Measurements from ENCODE around the gene SKOR1. TPM values are rescaled to one million over a fixed set of nuclear protein-coding genes. Genes with fewer than 3 reads are reported as not detected.

SKOR1 gene
- 1 to 10 TPM; 1.2 to 1.3 TPM for total RNA-seq
- 1 to 10 TPM in 1 of 2 donors, not detected in 1; 1.0 TPM for polyA plus RNA-seq
- long read RNA-seq, donor 1 = 0 reads
- long read RNA-seq, donor 2 = 0 reads

GRCh38 chr15:67824976-67825880, at the start of gene SKOR1:
Gene SKOR1 (plus strand): TSS chr15:67825509. CDS start chr15:67825603, 94 bp downstream.
- 0 to 1% methylated on average over 48 to 58 of the region's 58 CpGs for WGBS, 2 donors
- intact Hi-C loops (cut with DNase I) = no loop called here
- Histone ChIP-seq H3K27me3 (ENCODE audit: control insufficient read depth in 1 of 2, insufficient read depth in 2 of 2, low read length in 1 of 2) (peaks cover 0 to 2% of the 10 kb centered on the region in 2 donors), H3K36me3 (ENCODE audit: control insufficient read depth in 1 of 2, insufficient read depth in 2 of 2, low read length in 1 of 2) (no peaks in the 10 kb centered on the region), H3K9me3 (ENCODE audit: control insufficient read depth, low read length) (peaks cover 3% of the 10 kb centered on the region), H3K27ac (ENCODE audit: low read depth in 1 of 2, low read length in 2 of 2) (no peak within 1 kb of the TSS), H3K4me3 (ENCODE audit: low read length in 2 of 2) (no peak within 1 kb of the TSS), H3K4me1 (ENCODE audit: control insufficient read depth in 1 of 2, insufficient read depth in 2 of 2, low read length in 2 of 2) (no peaks in the 10 kb centered on the region)
- no peak for ATAC-seq (ENCODE audit: low FRiP score)
- peak in 1 of 2 donors; percentile 80 for DNase-seq

GRCh38 chr15:67775998-67776397, 49.3 kb upstream of the SKOR1 start:
- Histone ChIP-seq H3K36me3 (ENCODE audit: control insufficient read depth in 1 of 2, insufficient read depth in 2 of 2, low read length in 1 of 2) (no peaks in the 10 kb centered on the region), H3K27me3 (ENCODE audit: control insufficient read depth in 1 of 2, insufficient read depth in 2 of 2, low read length in 1 of 2) (no peaks in the 10 kb centered on the region), H3K27ac (ENCODE audit: low read depth in 1 of 2, low read length in 2 of 2) (no peak overlapping the region), H3K9me3 (ENCODE audit: control insufficient read depth, low read length) (no peaks in the 10 kb centered on the region), H3K4me1 (ENCODE audit: control insufficient read depth in 1 of 2, insufficient read depth in 2 of 2, low read length in 2 of 2) (no peaks in the 10 kb centered on the region), H3K4me3 (ENCODE audit: low read length in 2 of 2) (no peak overlapping the region)
- 93 to 94% methylated on average over 3 of the region's 3 CpGs for WGBS, 2 donors
- DNase-seq (no peak), ATAC-seq (ENCODE audit: low FRiP score) (no peak)
- intact Hi-C loops (cut with DNase I) = no loop called here

GRCh38 chr15:67776600-67776999, 48.7 kb upstream of the SKOR1 start:
- intact Hi-C loops (cut with DNase I) = no loop called here
- Histone ChIP-seq H3K27me3 (ENCODE audit: control insufficient read depth in 1 of 2, insufficient read depth in 2 of 2, low read length in 1 of 2) (no peaks in the 10 kb centered on the region), H3K4me3 (ENCODE audit: low read length in 2 of 2) (no peak overlapping the region), H3K27ac (ENCODE audit: low read depth in 1 of 2, low read length in 2 of 2) (no peak overlapping the region), H3K4me1 (ENCODE audit: control insufficient read depth in 1 of 2, insufficient read depth in 2 of 2, low read length in 2 of 2) (no peaks in the 10 kb centered on the region), H3K36me3 (ENCODE audit: control insufficient read depth in 1 of 2, insufficient read depth in 2 of 2, low read length in 1 of 2) (no peaks in the 10 kb centered on the region), H3K9me3 (ENCODE audit: control insufficient read depth, low read length) (no peaks in the 10 kb centered on the region)
- 80 to 83% methylated on average over 3 of the region's 3 CpGs for WGBS, 2 donors
- ATAC-seq (ENCODE audit: low FRiP score) = no peak
- no peak for DNase-seq

GRCh38 chr15:67777071-67777470, 48.2 kb upstream of the SKOR1 start:
- DNase-seq = no peak
- no peaks in the 10 kb centered on the region for H3K4me1 ChIP-seq (ENCODE audit: control insufficient read depth in 1 of 2, insufficient read depth in 2 of 2, low read length in 2 of 2)
- no peak overlapping the region for H3K27ac ChIP-seq (ENCODE audit: low read depth in 1 of 2, low read length in 2 of 2)
- ATAC-seq (ENCODE audit: low FRiP score) = no peak
- no peaks in the 10 kb centered on the region for H3K36me3 ChIP-seq (ENCODE audit: control insufficient read depth in 1 of 2, insufficient read depth in 2 of 2, low read length in 1 of 2)
- no peaks in the 10 kb centered on the region for H3K9me3 ChIP-seq (ENCODE audit: control insufficient read depth, low read length)
- H3K4me3 ChIP-seq (ENCODE audit: low read length in 2 of 2) = no peak overlapping the region
- WGBS, 2 donors = 84 to 88% methylated on average over 5 of the region's 5 CpGs
- no peaks in the 10 kb centered on the region for H3K27me3 ChIP-seq (ENCODE audit: control insufficient read depth in 1 of 2, insufficient read depth in 2 of 2, low read length in 1 of 2)
- intact Hi-C loops (cut with DNase I) = no loop called here

- H3K36me3 ChIP-seq (ENCODE audit: control insufficient read depth in 1 of 2, insufficient read depth in 2 of 2, low read length in 1 of 2) = no peaks in the 10 kb centered on the region
- intact Hi-C loops (cut with DNase I) = no loop called here
- no peaks in the 10 kb centered on the region for H3K27me3 ChIP-seq (ENCODE audit: control insufficient read depth in 1 of 2, insufficient read depth in 2 of 2, low read length in 1 of 2)
- H3K9me3 ChIP-seq (ENCODE audit: control insufficient read depth, low read length) = no peaks in the 10 kb centered on the region
- H3K4me1 ChIP-seq (ENCODE audit: control insufficient read depth in 1 of 2, insufficient read depth in 2 of 2, low read length in 2 of 2) = no peaks in the 10 kb centered on the region
- no peak overlapping the region for H3K27ac ChIP-seq (ENCODE audit: low read depth in 1 of 2, low read length in 2 of 2)
- no peak overlapping the region for H3K4me3 ChIP-seq (ENCODE audit: low read length in 2 of 2)
- DNase-seq (no peak), ATAC-seq (ENCODE audit: low FRiP score) (no peak)
- 86 to 94% methylated on average over 2 of the region's 2 CpGs for WGBS, 2 donors
Observed at GRCh38 chr15:67777773-67778172, 47.5 kb upstream of the SKOR1 start.

- Histone ChIP-seq H3K27me3 (ENCODE audit: control insufficient read depth in 1 of 2, insufficient read depth in 2 of 2, low read length in 1 of 2) (no peaks in the 10 kb centered on the region), H3K27ac (ENCODE audit: low read depth in 1 of 2, low read length in 2 of 2) (no peak overlapping the region), H3K36me3 (ENCODE audit: control insufficient read depth in 1 of 2, insufficient read depth in 2 of 2, low read length in 1 of 2) (no peaks in the 10 kb centered on the region), H3K4me1 (ENCODE audit: control insufficient read depth in 1 of 2, insufficient read depth in 2 of 2, low read length in 2 of 2) (no peaks in the 10 kb centered on the region), H3K9me3 (ENCODE audit: control insufficient read depth, low read length) (no peaks in the 10 kb centered on the region), H3K4me3 (ENCODE audit: low read length in 2 of 2) (no peak overlapping the region)
- ATAC-seq (ENCODE audit: low FRiP score) (no peak), DNase-seq (no peak)
- WGBS, 2 donors = 89% methylated on average over 5 of the region's 5 CpGs
- intact Hi-C loops (cut with DNase I) = no loop called here
Observed at GRCh38 chr15:67778968-67779548, 46.3 kb upstream of the SKOR1 start.

- DNase-seq (no peak), ATAC-seq (ENCODE audit: low FRiP score) (no peak)
- no peaks in the 10 kb centered on the region for H3K27me3 ChIP-seq (ENCODE audit: control insufficient read depth in 1 of 2, insufficient read depth in 2 of 2, low read length in 1 of 2)
- H3K27ac ChIP-seq (ENCODE audit: low read depth in 1 of 2, low read length in 2 of 2) = no peak overlapping the region
- no peaks in the 10 kb centered on the region for H3K9me3 ChIP-seq (ENCODE audit: control insufficient read depth, low read length)
- intact Hi-C loops (cut with DNase I) = no loop called here
- no peak overlapping the region for H3K4me3 ChIP-seq (ENCODE audit: low read length in 2 of 2)
- H3K4me1 ChIP-seq (ENCODE audit: control insufficient read depth in 1 of 2, insufficient read depth in 2 of 2, low read length in 2 of 2) = no peaks in the 10 kb centered on the region
- no peaks in the 10 kb centered on the region for H3K36me3 ChIP-seq (ENCODE audit: control insufficient read depth in 1 of 2, insufficient read depth in 2 of 2, low read length in 1 of 2)
- 89 to 91% methylated on average over 6 of the region's 6 CpGs for WGBS, 2 donors
Observed at GRCh38 chr15:67779549-67780111, 45.7 kb upstream of the SKOR1 start.

- H3K36me3 ChIP-seq (ENCODE audit: control insufficient read depth in 1 of 2, insufficient read depth in 2 of 2, low read length in 1 of 2) = no peaks in the 10 kb centered on the region
- ATAC-seq (ENCODE audit: low FRiP score) = no peak
- no peak overlapping the region for H3K4me3 ChIP-seq (ENCODE audit: low read length in 2 of 2)
- WGBS, 2 donors = 87 to 89% methylated on average over 3 of the region's 3 CpGs
- intact Hi-C loops (cut with DNase I) = no loop called here
- no peak overlapping the region for H3K27ac ChIP-seq (ENCODE audit: low read depth in 1 of 2, low read length in 2 of 2)
- H3K27me3 ChIP-seq (ENCODE audit: control insufficient read depth in 1 of 2, insufficient read depth in 2 of 2, low read length in 1 of 2) = no peaks in the 10 kb centered on the region
- H3K9me3 ChIP-seq (ENCODE audit: control insufficient read depth, low read length) = no peaks in the 10 kb centered on the region
- H3K4me1 ChIP-seq (ENCODE audit: control insufficient read depth in 1 of 2, insufficient read depth in 2 of 2, low read length in 2 of 2) = no peaks in the 10 kb centered on the region
- no peak for DNase-seq
Observed at GRCh38 chr15:67781061-67781460, 44.2 kb upstream of the SKOR1 start.
